KMS-11 (cell line): Measurements from ENCODE around the gene ANO8.

Source experiments
- H2AFZ ChIP-seq: fragments of 200-600 bp; sonication (generic); 2 replicates; pipeline ENCODE4 v1.6.1; 2016; ENCODE audit warnings: antibody characterized with exemption, mixed run types, low read depth
- H3K27ac ChIP-seq: fragments of 200-600 bp; sonication (generic); 2 replicates; pipeline ENCODE4 v1.6.1; 2016; ENCODE audit warnings: mild to moderate bottlenecking, mixed run types
- H3K27me3 ChIP-seq: fragments of 200-600 bp; sonication (generic); 2 replicates; pipeline ENCODE4 v1.6.1; 2017; ENCODE audit warnings: mild to moderate bottlenecking, low read depth, mixed run types, moderate library complexity; ENCODE audit not compliant: insufficient read depth
- H3K36me3 ChIP-seq: fragments of 200-600 bp; sonication (generic); 2 replicates; pipeline ENCODE4 v1.6.1; 2017; ENCODE audit warnings: mild to moderate bottlenecking, mixed run types; ENCODE audit not compliant: insufficient read depth
- H3K4me1 ChIP-seq: fragments of 200-600 bp; sonication (generic); 2 replicates; pipeline ENCODE4 v1.6.1; 2016; ENCODE audit warnings: mild to moderate bottlenecking, low read depth, mixed run types; ENCODE audit not compliant: poor library complexity, severe bottlenecking
- H3K4me2 ChIP-seq: fragments of 200-600 bp; sonication (generic); 2 replicates; pipeline ENCODE4 v1.7.0; 2016; ENCODE audit warnings: mild to moderate bottlenecking, mixed run types
- H3K4me3 ChIP-seq: fragments of 200-600 bp; sonication (generic); IDR thresholded peaks from 2 replicates; pipeline ENCODE4 v1.6.1; 2017; ENCODE audit warnings: low read depth, low read length, mixed read lengths; ENCODE audit not compliant: insufficient read depth
- H3K79me2 ChIP-seq: fragments of 200-600 bp; sonication (generic); 2 replicates; pipeline ENCODE4 v1.6.1; 2016; ENCODE audit warnings: low read depth, mixed run types; ENCODE audit not compliant: insufficient read depth
- H3K9ac ChIP-seq: fragments of 200-600 bp; sonication (generic); 2 replicates; pipeline ENCODE4 v1.6.1; 2016; ENCODE audit warnings: mild to moderate bottlenecking, mixed run types
- H4K20me1 ChIP-seq: fragments of 200-600 bp; sonication (generic); 2 replicates; pipeline ENCODE4 v1.6.1; 2016; ENCODE audit warnings: mild to moderate bottlenecking, mixed run types; ENCODE audit not compliant: insufficient read depth
- CTCF ChIP-seq: fragments of 200-600 bp; sonication (generic); conservative IDR thresholded peaks from 2 replicates; pipeline ENCODE4 v1.6.1; 2017; ENCODE audit warnings: low read depth, mild to moderate bottlenecking, antibody characterized with exemption, low read length, moderate library complexity, mixed read lengths

Gene ANO8

GRCh38 chr19:17327654-17328516 lies 6.8 kb downstream of the ANO8 start:
- TF ChIP-seq CTCF, result no peak
- no peak overlapping the region for H2AFZ ChIP-seq
- H3K27me3 ChIP-seq, result no peaks in the 10 kb centered on the region
- no peaks in the 10 kb centered on the region for H4K20me1 ChIP-seq
- no peaks in the 10 kb centered on the region for H3K79me2 ChIP-seq
- H3K4me3 ChIP-seq, result no peak overlapping the region
- H3K4me2 ChIP-seq, result no peak overlapping the region
- no peak overlapping the region for H3K27ac ChIP-seq
- H3K36me3 ChIP-seq, result no peaks in the 10 kb centered on the region
- H3K9ac ChIP-seq, result no peak overlapping the region
- H3K4me1 ChIP-seq, result peaks cover 3% of the 10 kb centered on the region

DNA sequence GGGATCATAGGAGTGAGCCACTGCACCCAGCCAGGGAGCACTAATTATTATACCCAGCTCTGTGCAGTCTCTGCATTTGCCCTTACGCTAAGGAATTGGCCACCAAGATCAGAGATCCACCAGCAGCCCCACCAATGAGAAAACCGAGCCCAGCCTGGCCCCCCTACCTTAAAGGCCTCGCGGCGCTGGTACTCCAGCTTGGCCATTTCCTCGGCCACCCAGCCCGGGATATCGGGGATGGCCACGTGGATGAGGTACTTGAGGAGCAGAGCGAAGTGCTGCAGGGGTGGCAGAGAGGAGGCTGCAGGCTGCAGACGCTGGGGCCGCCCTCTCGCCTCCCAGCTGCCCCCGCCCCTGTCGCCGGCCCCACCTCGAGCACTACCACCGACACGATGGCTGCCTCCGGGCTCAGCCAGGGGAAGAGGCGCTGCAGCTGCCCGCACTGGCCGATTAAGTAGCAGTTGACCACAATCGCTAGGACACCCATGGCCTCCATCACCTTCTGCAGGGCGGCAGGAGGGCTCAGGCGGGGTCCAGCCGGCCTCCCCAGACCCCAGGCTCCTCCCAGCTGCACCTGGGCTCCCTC lies 7.5 kb downstream of the ANO8 start:
- Histone ChIP-seq H2AFZ (no peak overlapping the region), H3K36me3 (no peaks in the 10 kb centered on the region), H3K79me2 (no peaks in the 10 kb centered on the region), H3K4me3 (no peak overlapping the region), H3K4me1 (no peaks in the 10 kb centered on the region), H3K4me2 (no peak overlapping the region), H4K20me1 (no peaks in the 10 kb centered on the region), H3K27ac (no peak overlapping the region), H3K27me3 (no peaks in the 10 kb centered on the region), H3K9ac (no peak overlapping the region)
- TF ChIP-seq CTCF, result no peak

- H3K36me3 ChIP-seq, result no peaks in the 10 kb centered on the region
- no peak overlapping the region for H3K4me3 ChIP-seq
These were observed 8.1 kb downstream of the ANO8 start for GRCh38 chr19:17326595-17326966.

GRCh38 chr19:17325881-17326594 lies 8.6 kb downstream of the ANO8 start:
- H3K4me2 ChIP-seq, result no peak overlapping the region
- H3K27me3 ChIP-seq, result no peaks in the 10 kb centered on the region
- no peaks in the 10 kb centered on the region for H3K36me3 ChIP-seq
- no peak overlapping the region for H3K9ac ChIP-seq
- H3K4me3 ChIP-seq, result no peak overlapping the region
- no peak overlapping the region for H2AFZ ChIP-seq
- H3K79me2 ChIP-seq, result no peaks in the 10 kb centered on the region
- no peak for TF ChIP-seq CTCF
- no peaks in the 10 kb centered on the region for H3K4me1 ChIP-seq
- H4K20me1 ChIP-seq, result no peaks in the 10 kb centered on the region
- H3K27ac ChIP-seq, result no peak overlapping the region

More at GRCh38 chr19:17326595-17326966, 8.1 kb downstream of the ANO8 start:
- Histone ChIP-seq H3K4me1 (no peaks in the 10 kb centered on the region), H3K4me2 (no peak overlapping the region), H3K27ac (no peak overlapping the region), H3K9ac (no peak overlapping the region), H4K20me1 (no peaks in the 10 kb centered on the region), H2AFZ (no peak overlapping the region), H3K27me3 (no peaks in the 10 kb centered on the region), H3K79me2 (no peaks in the 10 kb centered on the region)
- TF ChIP-seq CTCF, result no peak
